AG10803 (cell line): ENCODE results near the gene ADO.

Experiments used
- DNase-seq: peaks from one replicate; pipeline ENCODE4 v3.0.0; 2010; ENCODE audit warnings: low read depth
- H3K4me3 ChIP-seq: 2 replicates; pipeline ENCODE4 v1.5.1; 2011; ENCODE audit warnings: mild to moderate bottlenecking, low read length, control low read depth
- CTCF ChIP-seq: conservative IDR thresholded peaks from 2 replicates; pipeline ENCODE4 v1.5.1; 2011; ENCODE audit warnings: mild to moderate bottlenecking, low read length, control low read depth, inconsistent platforms

The ADO gene

GRCh38 chr10:62815381-62816075 lies 11.0 kb downstream of the ADO start:
- TF ChIP-seq CTCF: no peak
- DNase-seq: no peak
- H3K4me3 ChIP-seq: peak overlapping the region; percentile 78

GRCh38 chr10:62816076-62816330 lies 11.5 kb downstream of the ADO start:
- peak overlapping the region; percentile 78 for H3K4me3 ChIP-seq
- no peak for TF ChIP-seq CTCF
- DNase-seq: no peak

GRCh38 chr10:62816331-62817120 lies 12.0 kb downstream of the ADO start, which contains the start of gene EGR2:
TSS of gene EGR2 (minus strand) at chr10:62816366. CDS start at chr10:62816029, 337 bp downstream.
- peak; percentile 93 for DNase-seq
- H3K4me3 ChIP-seq: peak within 1 kb of the TSS; percentile 78
- TF ChIP-seq CTCF: no peak

- peak overlapping the region; percentile 78 for H3K4me3 ChIP-seq
- DNase-seq: peak; percentile 48
- TF ChIP-seq CTCF: no peak
Observed at GRCh38 chr10:62817121-62817765, 12.7 kb downstream of the ADO start.

- TF ChIP-seq CTCF: peak; percentile 59
- DNase-seq: peak; percentile 57
- peak overlapping the region; percentile 78 for H3K4me3 ChIP-seq
Observed at GRCh38 chr10:62817766-62818425, 13.4 kb downstream of the ADO start.

DNA sequence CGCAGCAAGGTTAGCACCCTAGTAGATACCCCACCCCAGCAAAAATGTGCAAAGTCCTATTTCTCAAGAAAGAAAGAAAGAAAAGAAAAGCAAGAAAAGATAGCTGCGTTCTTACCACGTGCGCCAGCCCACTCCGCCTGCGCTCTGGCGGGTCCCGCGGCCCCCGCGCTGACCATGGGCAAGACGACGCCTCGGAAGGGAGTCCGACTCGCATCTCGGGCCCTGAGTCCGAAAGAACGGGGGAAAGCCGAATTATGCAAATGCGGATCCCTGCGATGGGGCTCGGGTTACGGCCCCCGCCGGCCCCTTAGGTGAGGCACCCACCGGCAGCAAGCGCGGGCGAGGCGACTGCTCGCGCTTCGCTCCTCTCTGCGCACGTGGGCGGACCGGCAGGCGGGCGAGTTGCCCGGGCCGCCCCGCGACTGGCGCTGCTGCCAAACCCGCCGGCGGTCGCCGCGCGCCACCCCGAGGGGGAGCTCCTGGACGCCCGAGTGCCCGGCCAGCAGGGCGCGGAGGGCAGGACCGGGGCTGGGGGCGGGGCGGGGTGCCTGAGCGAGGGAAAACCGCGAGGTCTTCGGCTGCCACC lies 14.0 kb downstream of the ADO start:
- no peak for DNase-seq
- TF ChIP-seq CTCF: no peak
- H3K4me3 ChIP-seq: peak overlapping the region; percentile 47
